Subcutaneous abdominal adipose tissue (tissue), 5 donors: Measurements from ENCODE around the gene MAP2.

ENCODE experiments used
- H3K27ac ChIP-seq: one replicate; pipeline ENCODE4 v1.7.0; 2013; ENCODE audit warnings: low read depth, mild to moderate bottlenecking, inconsistent platforms, low read length, moderate library complexity
- H3K27me3 ChIP-seq, 5 donors: one replicate each; pipeline ENCODE4 v1.7.0; 2013; ENCODE audit warnings: low read length in 5 of 5, inconsistent platforms in 1 of 5; ENCODE audit not compliant: control insufficient read depth in 5 of 5, insufficient read depth in 4 of 5
- H3K36me3 ChIP-seq, 5 donors: one replicate each; pipeline ENCODE4 v1.7.0; 2013; ENCODE audit warnings: low read length in 5 of 5; ENCODE audit not compliant: control insufficient read depth in 5 of 5, insufficient read depth in 5 of 5
- H3K4me1 ChIP-seq, 5 donors: one replicate each; pipeline ENCODE4 v1.7.0; 2013; ENCODE audit warnings: low read length in 5 of 5, mild to moderate bottlenecking in 3 of 5, moderate library complexity in 1 of 5; ENCODE audit not compliant: control insufficient read depth in 5 of 5, insufficient read depth in 5 of 5
- H3K4me3 ChIP-seq, 5 donors: one replicate each; pipeline ENCODE4 v1.7.0; 2013; ENCODE audit warnings: low read length in 5 of 5, low read depth in 1 of 5
- H3K9ac ChIP-seq, 5 donors: one replicate each; pipeline ENCODE4 v1.7.0; 2013; ENCODE audit warnings: low read length in 5 of 5, mild to moderate bottlenecking in 4 of 5, moderate library complexity in 3 of 5
- H3K9me3 ChIP-seq, 5 donors: one replicate each; pipeline ENCODE4 v1.7.0; 2013; ENCODE audit warnings: low read length in 5 of 5; ENCODE audit not compliant: control insufficient read depth in 5 of 5
- donor health status: healthy.
- donor health status: healthy.
- donor health status: healthy.
- donor health status: healthy.
- donor health status: healthy.

MAP2 gene

DNA sequence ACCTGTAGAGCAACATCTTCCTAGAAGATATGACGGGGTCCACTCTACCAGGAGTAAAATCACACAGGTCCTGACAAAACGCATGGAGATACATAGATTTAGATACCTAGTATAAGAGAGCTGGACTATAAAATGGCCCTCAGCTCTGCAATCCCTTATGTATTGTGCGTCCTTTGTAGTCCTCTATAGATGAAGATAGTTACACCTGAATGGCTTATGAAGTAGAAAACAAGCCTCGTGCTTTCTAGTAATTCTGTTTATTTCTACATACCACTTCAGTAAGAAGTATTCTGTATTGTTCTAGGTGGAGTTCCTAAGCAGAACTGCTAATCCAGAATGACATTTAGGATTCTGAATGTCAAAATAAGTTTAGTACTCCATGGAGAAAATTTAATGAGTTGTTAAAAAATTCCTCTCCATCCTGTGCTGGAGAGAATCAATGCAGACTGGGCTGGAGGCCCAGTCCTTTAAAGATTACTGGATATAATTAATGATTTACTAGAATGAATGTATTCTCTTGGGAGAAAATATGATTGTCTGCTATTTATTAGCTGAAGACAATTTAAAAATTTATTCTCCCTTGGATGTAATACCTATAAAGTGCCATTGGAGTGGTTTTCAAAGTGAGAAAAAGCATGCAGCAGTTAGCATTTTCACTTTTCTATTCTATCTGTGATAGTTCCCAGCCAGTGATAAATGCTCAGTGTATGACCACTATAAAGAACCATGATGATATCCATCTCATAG, 200.5 kb downstream of the MAP2 start:
- no peaks in the 10 kb centered on the region for H3K36me3 ChIP-seq
- no peaks in the 10 kb centered on the region for H3K27me3 ChIP-seq
- no peaks in the 10 kb centered on the region for H3K4me1 ChIP-seq
- H3K9ac ChIP-seq = no peak overlapping the region
- H3K27ac ChIP-seq = no peak overlapping the region
- no peak overlapping the region for H3K4me3 ChIP-seq
- H3K9me3 ChIP-seq = no peaks in the 10 kb centered on the region

DNA sequence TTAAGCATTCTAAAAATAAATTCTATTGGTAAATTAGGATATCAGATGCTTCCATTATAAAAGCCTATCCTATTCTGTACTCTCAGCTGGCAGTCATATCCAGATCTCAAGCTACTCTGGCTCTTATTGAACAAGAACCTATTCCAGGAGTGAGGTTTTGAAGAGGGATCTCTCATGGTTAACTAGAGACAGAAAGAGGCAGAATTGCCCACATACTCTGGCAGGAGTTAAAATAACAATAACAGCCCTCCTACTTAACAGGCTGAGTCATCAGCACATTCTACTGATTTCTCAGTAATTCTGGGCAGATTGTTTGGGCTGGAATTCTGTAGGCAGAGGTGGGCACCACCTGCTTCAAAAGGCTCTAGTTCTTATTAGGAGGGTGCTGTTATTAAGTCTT, 205.8 kb downstream of the MAP2 start:
- no peaks in the 10 kb centered on the region for H3K36me3 ChIP-seq
- H3K27me3 ChIP-seq = no peaks in the 10 kb centered on the region
- H3K9ac ChIP-seq = no peak overlapping the region
- no peak overlapping the region for H3K27ac ChIP-seq
- H3K4me3 ChIP-seq = no peak overlapping the region
- no peaks in the 10 kb centered on the region for H3K9me3 ChIP-seq
- no peaks in the 10 kb centered on the region for H3K4me1 ChIP-seq

DNA sequence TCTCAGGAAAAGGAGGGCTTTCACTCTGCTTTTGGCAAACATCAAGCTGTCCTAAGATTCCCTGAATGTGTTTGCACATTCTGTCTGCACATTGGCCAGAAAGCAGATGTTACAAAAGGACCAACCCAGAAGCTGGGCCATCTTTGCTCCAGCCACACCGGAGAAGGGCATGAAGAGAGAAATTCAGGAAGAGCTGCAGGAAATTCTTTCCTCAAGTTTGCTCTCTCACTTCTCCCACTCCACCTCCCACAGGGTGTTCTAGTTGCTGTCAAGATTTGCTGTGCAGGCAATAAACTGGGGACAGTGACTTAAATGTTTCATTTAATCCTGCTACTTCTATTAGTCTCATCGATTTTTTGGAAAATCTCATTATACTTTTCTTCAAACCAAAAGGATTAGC, 210.1 kb downstream of the MAP2 start:
- no peaks in the 10 kb centered on the region for H3K27me3 ChIP-seq
- no peak overlapping the region for H3K4me3 ChIP-seq
- H3K9ac ChIP-seq = no peak overlapping the region
- H3K9me3 ChIP-seq = no peaks in the 10 kb centered on the region
- H3K27ac ChIP-seq = no peak overlapping the region
- H3K36me3 ChIP-seq = no peaks in the 10 kb centered on the region
- no peaks in the 10 kb centered on the region for H3K4me1 ChIP-seq

DNA sequence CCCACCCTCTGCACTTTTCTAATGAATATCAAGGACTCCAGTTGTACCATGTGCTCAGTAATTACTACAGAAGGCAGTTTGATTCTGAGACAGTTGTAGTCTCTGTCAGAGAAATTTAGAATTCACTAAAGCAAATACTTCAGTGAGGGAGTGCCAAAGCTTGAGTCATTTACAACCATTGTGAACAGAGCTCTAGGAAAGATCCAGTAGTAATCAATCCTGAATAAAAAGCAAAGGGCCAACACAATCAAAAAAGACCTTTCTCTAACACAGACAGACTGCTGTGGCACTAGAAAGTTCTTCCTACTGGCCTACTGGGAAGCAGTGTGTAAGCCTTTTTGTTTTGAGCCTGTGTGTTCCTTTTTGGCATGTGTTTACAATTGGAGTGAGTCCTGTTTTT, 212.2 kb downstream of the MAP2 start:
- H3K36me3 ChIP-seq = no peaks in the 10 kb centered on the region
- H3K9ac ChIP-seq = no peak overlapping the region
- no peaks in the 10 kb centered on the region for H3K27me3 ChIP-seq
- no peaks in the 10 kb centered on the region for H3K4me1 ChIP-seq
- H3K9me3 ChIP-seq = no peaks in the 10 kb centered on the region
- no peak overlapping the region for H3K27ac ChIP-seq
- no peak overlapping the region for H3K4me3 ChIP-seq

DNA sequence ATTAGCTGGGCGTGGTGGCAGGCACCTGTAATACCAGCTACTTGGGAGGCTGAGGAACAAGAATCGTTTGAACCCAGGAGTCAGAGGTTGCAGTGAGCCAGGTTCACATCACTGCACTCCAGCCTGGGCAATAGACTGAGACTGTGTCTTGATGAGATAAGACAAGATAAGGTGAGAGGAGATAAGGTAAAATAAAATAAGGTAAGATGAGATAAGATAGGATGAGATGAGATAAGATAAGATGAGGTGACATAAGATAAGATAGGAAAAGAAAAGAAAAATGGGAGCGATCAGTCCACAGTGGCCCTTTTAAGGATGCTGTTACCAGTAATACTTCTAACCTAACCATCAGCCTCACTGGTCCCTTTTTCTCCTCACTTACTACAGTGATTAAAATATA, 213.4 kb downstream of the MAP2 start:
- no peak overlapping the region for H3K4me3 ChIP-seq
- H3K4me1 ChIP-seq = no peaks in the 10 kb centered on the region
- no peaks in the 10 kb centered on the region for H3K36me3 ChIP-seq
- no peaks in the 10 kb centered on the region for H3K27me3 ChIP-seq
- H3K27ac ChIP-seq = no peak overlapping the region
- H3K9me3 ChIP-seq = no peaks in the 10 kb centered on the region
- H3K9ac ChIP-seq = no peak overlapping the region

DNA sequence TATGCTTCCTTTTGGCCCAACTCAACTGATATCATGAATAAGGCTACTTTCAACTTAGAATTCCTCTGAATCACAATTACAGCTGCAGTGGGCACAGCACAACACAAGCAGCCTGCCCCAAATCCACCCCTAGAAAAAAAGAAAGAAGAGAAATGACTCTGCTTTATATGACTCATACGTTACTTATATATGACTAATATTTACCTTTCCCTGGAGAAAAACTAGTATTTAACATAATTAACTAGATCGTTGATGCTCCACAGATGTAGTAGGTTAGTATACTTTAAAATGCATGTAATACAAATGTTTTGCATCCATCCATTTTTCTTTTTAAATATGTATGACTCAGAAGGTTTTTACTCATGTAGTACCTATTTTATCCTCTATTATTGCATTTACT, 214.5 kb downstream of the MAP2 start:
- H3K4me1 ChIP-seq = no peaks in the 10 kb centered on the region
- no peaks in the 10 kb centered on the region for H3K9me3 ChIP-seq
- no peaks in the 10 kb centered on the region for H3K27me3 ChIP-seq
- no peak overlapping the region for H3K9ac ChIP-seq
- H3K27ac ChIP-seq = no peak overlapping the region
- no peaks in the 10 kb centered on the region for H3K36me3 ChIP-seq
- no peak overlapping the region for H3K4me3 ChIP-seq

DNA sequence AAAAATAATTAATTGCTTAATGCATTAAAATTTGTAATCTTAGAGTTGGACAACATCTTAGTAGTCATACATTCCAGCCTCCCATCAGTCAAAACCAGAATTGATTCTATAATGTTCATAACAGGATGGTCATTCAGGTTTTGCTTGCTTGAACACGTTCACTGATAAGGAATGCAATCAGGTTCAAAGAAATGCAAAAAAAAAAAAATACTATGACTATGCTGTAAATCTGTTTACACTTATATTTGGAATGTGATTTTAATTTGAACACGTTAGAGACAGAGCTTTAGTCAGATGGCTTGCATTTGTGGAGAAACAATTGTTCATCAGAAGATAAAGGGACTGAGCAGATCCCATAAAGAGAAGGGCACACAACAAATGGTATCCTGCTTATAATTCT, 216.5 kb downstream of the MAP2 start:
- Histone ChIP-seq H3K4me3 (no peak overlapping the region), H3K9ac (no peak overlapping the region), H3K36me3 (no peaks in the 10 kb centered on the region), H3K27me3 (no peaks in the 10 kb centered on the region), H3K27ac (no peak overlapping the region), H3K4me1 (no peaks in the 10 kb centered on the region), H3K9me3 (no peaks in the 10 kb centered on the region)

DNA sequence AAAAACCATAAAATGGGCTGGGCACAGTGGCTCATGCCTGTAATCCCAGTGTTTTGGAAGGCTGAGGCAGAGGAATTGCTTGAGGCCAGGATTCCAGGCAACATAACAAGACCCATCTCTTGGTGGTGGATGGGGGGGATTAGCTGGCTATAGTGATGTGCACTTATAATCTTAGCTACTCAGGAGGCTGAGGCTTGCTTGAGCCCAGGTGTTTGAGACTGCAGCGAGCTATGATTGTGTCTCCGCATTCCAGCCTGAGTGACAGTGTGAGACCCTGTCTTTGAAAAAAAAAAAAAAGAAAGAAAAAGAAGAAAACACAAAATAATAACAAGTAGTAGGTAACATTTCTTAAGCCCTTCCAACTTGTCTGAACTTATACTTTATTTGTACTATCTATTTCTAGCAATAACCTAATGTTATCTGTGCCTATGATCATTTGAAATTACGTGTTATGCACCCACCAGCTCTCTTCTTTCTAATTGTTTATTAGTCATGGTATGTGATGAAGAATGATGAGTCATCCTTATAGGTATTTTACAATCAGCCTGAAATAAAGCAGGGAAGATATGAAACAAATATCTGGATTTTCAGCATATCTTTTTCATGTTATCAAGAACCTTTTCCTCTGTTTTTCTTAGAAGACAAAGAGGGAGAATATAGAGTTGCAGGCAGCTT, 218.4 kb downstream of the MAP2 start:
- Histone ChIP-seq H3K4me1 (no peaks in the 10 kb centered on the region), H3K9me3 (no peaks in the 10 kb centered on the region), H3K36me3 (no peaks in the 10 kb centered on the region)

DNA sequence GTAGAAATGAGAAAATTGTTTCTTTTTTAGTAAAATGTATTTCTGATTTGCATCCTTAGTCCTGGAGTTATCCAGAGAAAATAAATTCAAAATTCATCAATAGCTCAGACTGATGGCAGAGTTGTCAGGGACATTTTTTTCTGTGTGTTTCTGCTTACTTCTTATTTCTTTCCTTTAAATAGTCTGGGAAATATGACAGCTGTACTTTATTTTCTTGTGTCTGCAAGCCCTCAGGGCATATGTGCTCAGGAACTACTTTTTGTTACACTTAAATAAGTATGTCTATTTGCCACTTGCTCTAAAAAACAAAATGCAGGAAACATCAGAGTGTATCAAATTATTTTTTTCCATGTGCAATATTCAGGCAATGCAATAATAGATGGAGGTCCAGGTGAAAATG, 221.0 kb downstream of the MAP2 start:
- H3K4me1 ChIP-seq = no peaks in the 10 kb centered on the region

More for the DNA sequence above, 218.4 kb downstream of the MAP2 start:
- Histone ChIP-seq H3K27me3 (no peaks in the 10 kb centered on the region), H3K9ac (no peak overlapping the region), H3K4me3 (no peak overlapping the region), H3K27ac (no peak overlapping the region)

DNA sequence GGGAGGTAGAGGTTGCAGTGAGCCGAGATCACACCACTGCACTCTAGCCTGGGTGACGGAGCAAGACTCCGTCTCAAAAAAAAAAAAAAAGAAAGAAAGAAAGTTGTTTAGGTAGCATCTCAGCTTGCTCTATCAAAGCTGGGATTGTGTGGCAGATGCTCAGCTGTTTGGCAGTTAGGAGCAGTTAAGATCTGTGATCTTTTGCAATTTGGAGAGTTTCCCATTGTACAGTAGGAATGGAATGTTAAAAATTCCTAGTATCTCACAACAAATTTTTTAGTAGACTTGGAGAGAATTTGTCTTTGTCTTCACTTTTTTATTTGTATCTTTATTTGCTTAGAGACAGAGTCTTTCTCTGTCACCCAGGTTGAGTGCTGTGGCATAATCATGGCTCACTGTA, 224.9 kb downstream of the MAP2 start:
- Histone ChIP-seq H3K27me3 (no peaks in the 10 kb centered on the region), H3K4me3 (no peak overlapping the region), H3K27ac (no peak overlapping the region), H3K9ac (no peak overlapping the region), H3K4me1 (no peaks in the 10 kb centered on the region), H3K36me3 (peaks cover 0 to 3% (median 0%) of the 10 kb centered on the region in 5 donors), H3K9me3 (no peaks in the 10 kb centered on the region)

More for the DNA sequence above, 221.0 kb downstream of the MAP2 start:
- H3K9ac ChIP-seq = no peak overlapping the region
- no peaks in the 10 kb centered on the region for H3K36me3 ChIP-seq
- H3K27me3 ChIP-seq = no peaks in the 10 kb centered on the region
- no peak overlapping the region for H3K27ac ChIP-seq
- H3K4me3 ChIP-seq = no peak overlapping the region
- H3K9me3 ChIP-seq = no peaks in the 10 kb centered on the region
